ENCODE measurements around the gene USP48. TPM values are rescaled to one million over a fixed set of nuclear protein-coding genes. Genes with fewer than 3 reads are reported as not detected.
A peak's percentile ranks its signal among the peaks of the same experiment; 100 is the strongest.

USP48 gene
- total RNA-seq, 4 donors from 2014 or later = 39.2 to 83.1 (median 51.5) TPM

GRCh38 chr1:21670059-21670881 lies 112.7 kb downstream of the USP48 start:
- WGBS, 2 donors (ENCODE audit: low coverage in 1 of 2) = 43 to 60% methylated on average over 1 to 12 of the region's 16 CpGs
- no peak for ATAC-seq
- TF ChIP-seq CTCF (IDR thresholded peaks at IDR 0.05) (no peak), EP300 (IDR thresholded peaks at IDR 0.05) (no peak), POLR2A (IDR thresholded peaks at IDR 0.05) (no peak), POLR2AphosphoS5 (IDR thresholded peaks at IDR 0.05) (no peak)
- Histone ChIP-seq H3K27ac (no peak overlapping the region), H3K9me3 (no peaks in the 10 kb centered on the region), H3K4me3 (peak overlapping the region in 1 of 2 donors; percentile 49), H3K4me1 (peaks cover 9 to 54% (median 33%) of the 10 kb centered on the region in 3 donors), H3K36me3 (no peaks in the 10 kb centered on the region), H3K27me3 (peaks cover 48% of the 10 kb centered on the region)

GRCh38 chr1:21669258-21670058 lies 113.5 kb downstream of the USP48 start, which contains the start of gene RAP1GAP:
RAP1GAP (minus strand) TSS chr1:21669357; CDS start chr1:21620032, 49,325 bp downstream.
- Histone ChIP-seq H3K9me3 (no peaks in the 10 kb centered on the region), H3K27me3 (peaks cover 51% of the 10 kb centered on the region), H3K36me3 (no peaks in the 10 kb centered on the region), H3K4me1 (peaks cover 9 to 54% (median 33%) of the 10 kb centered on the region in 3 donors), H3K27ac (no peak within 1 kb of the TSS), H3K4me3 (peak within 1 kb of the TSS in 1 of 2 donors; percentile 49)
- 13% methylated on average over 5 of the region's 64 CpGs; no CpG with 5 or more reads in 1 of the 2 donors for WGBS, 2 donors (ENCODE audit: low coverage in 1 of 2)
- TF ChIP-seq POLR2A (IDR thresholded peaks at IDR 0.05) = no peak
- TF ChIP-seq CTCF (IDR thresholded peaks at IDR 0.05) = no peak
- TF ChIP-seq POLR2AphosphoS5 (IDR thresholded peaks at IDR 0.05) = no peak
- TF ChIP-seq EP300 (IDR thresholded peaks at IDR 0.05) = no peak
- peak; percentile 36 for ATAC-seq

- no peak overlapping the region for H3K27ac ChIP-seq
Observed at GRCh38 chr1:21668951-21669257, 114.0 kb downstream of the USP48 start.

GRCh38 chr1:21668232-21668950 lies 114.6 kb downstream of the USP48 start:
- 23% methylated on average over 3 of the region's 33 CpGs; no CpG with 5 or more reads in 1 of the 2 donors for WGBS, 2 donors (ENCODE audit: low coverage in 1 of 2)
- H3K36me3 ChIP-seq = no peaks in the 10 kb centered on the region
- peak overlapping the region in 1 of 2 donors; percentile 49 for H3K4me3 ChIP-seq
- no peaks in the 10 kb centered on the region for H3K9me3 ChIP-seq
- H3K27me3 ChIP-seq = peaks cover 62% of the 10 kb centered on the region
- TF ChIP-seq POLR2AphosphoS5 (IDR thresholded peaks at IDR 0.05) (no peak), POLR2A (IDR thresholded peaks at IDR 0.05) (no peak), EP300 (IDR thresholded peaks at IDR 0.05) (no peak), CTCF (IDR thresholded peaks at IDR 0.05) (no peak)
- H3K4me1 ChIP-seq = peaks cover 5 to 47% (median 29%) of the 10 kb centered on the region in 3 donors
- H3K27ac ChIP-seq = no peak overlapping the region
- no peak for ATAC-seq

More at GRCh38 chr1:21668951-21669257, 114.0 kb downstream of the USP48 start:
- no peak for ATAC-seq
- Histone ChIP-seq H3K4me3 (peak overlapping the region in 1 of 2 donors; percentile 49), H3K4me1 (peaks cover 9 to 53% (median 33%) of the 10 kb centered on the region in 3 donors), H3K27me3 (peaks cover 57% of the 10 kb centered on the region), H3K9me3 (no peaks in the 10 kb centered on the region), H3K36me3 (no peaks in the 10 kb centered on the region)
- no CpG with 5 or more reads among the region's 25 CpGs for WGBS, 2 donors (ENCODE audit: low coverage in 1 of 2)
- TF ChIP-seq POLR2A (IDR thresholded peaks at IDR 0.05) (no peak), EP300 (IDR thresholded peaks at IDR 0.05) (no peak), CTCF (IDR thresholded peaks at IDR 0.05) (no peak), POLR2AphosphoS5 (IDR thresholded peaks at IDR 0.05) (no peak)
